GM19463 (cell line): Measurements from ENCODE around the gene ZBTB16.

Experiments
- ATAC-seq: cut with Tn5 transposase; IDR thresholded peaks from one replicate; pipeline ENCODE4 v1.9.1; 2021; ENCODE audit warnings: mild to moderate bottlenecking, moderate library complexity; ENCODE audit not compliant: unreplicated experiment

The ZBTB16 gene

GRCh38 chr11:114254571-114255146 lies 195.1 kb downstream of the ZBTB16 start:
- ATAC-seq = no peak

DNA sequence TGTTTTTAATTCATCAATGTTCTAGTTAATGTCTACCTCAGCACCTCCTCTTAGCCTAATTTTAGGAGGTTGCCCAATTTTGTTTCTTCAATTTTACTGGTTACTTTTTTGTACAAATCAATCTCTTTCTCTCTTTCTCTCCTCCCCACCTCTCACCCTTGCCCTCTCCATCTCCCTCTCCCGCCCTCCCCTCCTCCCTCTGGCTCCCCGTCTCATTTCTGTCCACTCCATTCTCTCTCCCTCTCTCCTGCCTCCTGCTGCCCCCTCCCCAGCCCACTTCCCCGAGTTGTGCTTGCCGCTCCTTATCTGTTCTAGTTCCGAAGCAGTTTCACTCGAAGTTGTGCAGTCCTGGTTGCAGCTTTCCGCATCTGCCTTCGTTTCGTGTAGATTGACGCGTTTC lies 195.8 kb downstream of the ZBTB16 start:
- ATAC-seq = no peak

- ATAC-seq = no peak
These were observed 196.9 kb downstream of the ZBTB16 start for GRCh38 chr11:114256176-114256966.

DNA sequence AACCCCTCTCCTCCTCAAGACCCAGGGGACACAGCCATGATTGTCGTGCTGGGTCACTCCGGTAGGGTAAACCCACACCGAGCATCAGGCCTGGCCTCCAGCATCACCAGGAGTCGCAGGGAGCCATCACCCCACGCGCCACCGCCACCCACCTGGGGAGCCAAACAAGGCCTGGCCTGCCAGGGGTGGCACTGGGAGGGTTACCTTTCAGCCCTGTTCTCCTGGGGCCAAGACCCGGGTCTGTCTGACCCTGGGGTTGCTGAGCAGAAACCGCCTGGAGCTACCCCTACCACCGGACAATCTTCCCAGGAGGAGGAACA lies 197.4 kb downstream of the ZBTB16 start:
- no peak for ATAC-seq

GRCh38 chr11:114257621-114258558 lies 198.4 kb downstream of the ZBTB16 start:
- ATAC-seq = no peak

- no peak for ATAC-seq
These were observed 199.2 kb downstream of the ZBTB16 start for GRCh38 chr11:114258696-114259095.

- ATAC-seq = no peak
These were observed 199.6 kb downstream of the ZBTB16 start for GRCh38 chr11:114259124-114259526.

GRCh38 chr11:114259551-114259983 lies 200.1 kb downstream of the ZBTB16 start:
- no peak for ATAC-seq

GRCh38 chr11:114260077-114260476 lies 200.6 kb downstream of the ZBTB16 start:
- ATAC-seq = no peak

DNA sequence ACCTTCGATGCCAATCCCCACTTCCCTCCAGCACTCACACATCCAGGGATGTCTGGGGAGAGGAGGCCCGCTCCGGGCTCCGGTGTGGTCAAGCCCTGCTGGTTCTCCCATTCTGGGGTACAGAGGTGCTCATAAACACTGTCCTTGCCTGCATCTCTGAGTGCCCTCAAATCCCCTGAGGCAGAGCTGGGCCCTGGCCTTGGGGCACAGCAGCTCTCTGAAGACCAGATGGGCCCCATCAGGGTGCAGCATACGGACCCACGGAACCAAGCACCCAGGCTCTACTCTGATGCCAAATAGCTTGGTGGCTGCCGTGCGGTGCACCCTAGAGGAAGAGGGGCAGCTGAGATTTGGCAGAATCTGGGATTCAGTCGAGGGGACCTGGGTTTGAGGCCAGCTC lies 201.0 kb downstream of the ZBTB16 start:
- no peak for ATAC-seq

GRCh38 chr11:114261791-114262190 lies 202.3 kb downstream of the ZBTB16 start:
- ATAC-seq = no peak

DNA sequence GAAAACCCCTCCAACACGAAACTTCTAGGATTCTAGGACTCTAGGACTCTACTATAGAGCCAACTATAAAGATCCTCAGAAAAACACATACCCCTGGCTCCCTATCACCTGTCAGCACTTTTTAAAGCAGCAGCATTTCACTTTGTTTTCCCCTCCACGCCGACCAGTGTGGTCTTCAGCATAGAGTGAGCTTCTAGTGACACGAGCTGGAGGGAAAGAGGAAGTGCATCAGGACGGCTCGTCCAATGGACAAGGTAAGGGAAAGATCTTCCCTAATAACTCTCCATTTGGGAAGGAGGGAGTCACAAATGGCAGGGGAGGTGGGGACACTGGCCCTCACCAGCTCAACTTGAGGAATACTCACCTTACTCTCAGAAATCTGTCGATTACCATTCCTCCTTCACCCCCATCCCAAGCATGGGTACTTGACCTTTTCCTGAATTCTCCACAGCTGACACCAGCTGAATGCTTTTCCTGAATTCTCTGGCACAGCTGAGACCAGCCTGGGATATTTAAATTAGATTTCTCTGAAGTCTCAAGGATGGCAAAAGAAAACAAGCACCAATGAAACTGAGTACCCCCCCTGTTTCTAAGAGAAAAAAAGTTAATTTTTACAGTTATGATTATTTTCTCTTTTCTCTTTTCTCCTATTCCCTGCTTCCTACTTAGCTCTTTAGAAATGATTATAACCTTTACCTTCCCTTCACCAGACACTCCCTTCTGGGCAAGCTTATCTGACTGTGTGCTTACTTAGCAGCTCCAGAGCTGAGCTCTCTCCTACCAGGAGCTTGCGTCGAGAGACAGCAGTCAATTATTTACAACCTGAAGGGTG lies 203.4 kb downstream of the ZBTB16 start:
- ATAC-seq = no peak

- ATAC-seq = no peak
These were observed 204.1 kb downstream of the ZBTB16 start for GRCh38 chr11:114263513-114264170.

DNA sequence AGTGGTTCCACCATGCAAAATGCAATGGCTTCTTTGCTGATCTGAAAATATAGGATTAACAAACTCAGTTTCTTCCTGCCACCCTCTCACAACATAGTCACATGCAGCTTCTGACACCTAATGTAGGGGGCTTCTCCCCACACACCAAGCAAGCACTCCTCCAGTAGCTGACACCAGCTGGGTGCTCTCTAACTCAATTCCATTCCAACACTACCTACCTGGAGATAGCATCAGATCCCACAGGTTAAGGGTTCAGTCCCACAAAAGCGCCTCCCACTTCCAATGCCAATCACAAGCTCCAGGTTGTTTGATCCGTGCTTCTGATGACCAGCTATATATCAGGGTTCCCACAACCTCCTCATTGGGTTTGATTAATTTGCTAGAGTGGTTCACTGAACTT lies 204.9 kb downstream of the ZBTB16 start:
- no peak for ATAC-seq

DNA sequence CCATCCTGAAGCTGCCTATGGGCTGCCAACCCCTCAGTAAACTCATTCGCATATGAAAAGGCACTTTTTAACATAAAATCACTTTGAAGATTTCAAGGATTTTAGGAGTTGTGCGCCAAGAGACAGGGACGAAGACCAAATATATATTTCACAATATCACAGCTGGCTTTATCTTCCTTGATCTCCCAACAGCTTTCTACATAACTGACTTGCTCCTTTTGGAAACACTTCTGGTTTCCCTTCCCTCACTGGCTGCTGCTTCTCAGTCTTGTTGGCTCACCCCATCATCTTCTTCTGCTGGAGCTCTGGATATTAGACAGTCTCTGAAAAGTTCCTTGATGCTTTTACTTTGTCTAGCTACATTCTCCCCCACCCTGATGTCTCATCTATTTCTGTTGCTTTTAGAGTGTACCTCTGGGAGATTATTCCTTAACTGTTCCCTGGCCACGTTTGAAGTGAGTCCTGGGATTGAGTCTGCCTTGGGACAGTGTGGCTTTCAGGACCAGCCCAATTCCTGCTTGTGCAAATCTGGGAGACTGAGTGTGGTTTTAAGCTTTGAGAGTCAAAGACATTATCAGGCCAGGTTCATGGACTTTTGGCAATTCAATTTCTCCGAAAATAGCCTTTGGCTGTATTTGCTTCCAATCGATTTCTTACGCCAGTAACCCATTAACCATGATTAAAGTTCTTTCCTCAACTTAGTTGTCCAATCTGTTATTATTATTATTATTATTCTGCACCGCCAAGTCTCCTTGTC lies 205.8 kb downstream of the ZBTB16 start:
- ATAC-seq = no peak

DNA sequence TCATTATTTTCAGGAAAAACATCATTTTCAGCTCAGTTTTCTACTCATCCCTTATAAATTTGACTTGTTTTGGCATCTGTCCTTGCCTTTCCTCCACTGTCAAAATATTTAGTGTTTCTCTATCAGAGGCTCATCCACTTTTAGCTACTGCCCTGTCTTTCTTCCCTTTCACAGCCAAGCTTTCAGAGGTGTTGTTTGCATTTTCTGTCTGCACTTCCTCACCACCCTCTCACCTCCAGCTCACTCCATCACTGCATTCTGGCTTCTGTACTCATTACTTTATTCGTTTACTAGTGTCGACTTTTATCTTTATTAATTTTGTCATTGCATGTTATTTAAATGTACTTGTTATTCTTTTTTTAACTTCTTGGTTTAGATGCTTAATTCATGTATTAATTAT lies 210.0 kb downstream of the ZBTB16 start:
- ATAC-seq = no peak

DNA sequence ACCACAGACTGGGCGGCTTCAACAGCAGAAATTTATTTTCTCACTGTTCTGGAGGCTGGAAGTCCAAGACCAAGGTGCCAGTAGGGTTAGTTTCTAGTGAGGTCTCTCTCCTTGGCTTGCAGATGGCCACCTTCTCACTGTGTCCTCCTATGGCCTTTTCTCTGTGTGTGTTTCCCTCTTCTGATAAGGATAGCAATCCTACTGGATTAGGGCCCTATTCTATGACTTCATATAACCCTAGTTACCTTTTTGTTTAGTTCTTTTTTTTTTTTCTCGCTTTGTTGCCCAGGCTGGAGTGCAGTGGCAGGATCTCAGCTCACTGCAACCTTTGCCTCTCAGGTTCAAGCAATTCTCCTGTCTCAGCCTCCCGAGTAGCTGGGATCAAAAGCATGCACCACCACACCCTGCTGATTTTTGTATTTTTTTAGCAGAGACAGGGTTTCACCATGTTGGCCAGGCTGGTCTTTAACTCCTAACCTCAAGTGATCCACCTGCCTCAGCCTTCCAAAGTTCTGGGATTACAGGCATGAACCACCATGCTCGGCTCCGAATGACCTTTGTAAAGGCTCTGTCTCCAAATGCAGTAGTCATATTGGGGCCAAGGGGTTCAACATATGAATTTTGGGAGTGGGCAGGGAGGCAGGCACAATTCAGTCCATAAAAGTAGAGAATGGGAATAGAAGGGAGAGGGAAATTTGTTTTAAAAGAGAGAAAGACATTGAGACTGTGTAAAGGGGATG lies 211.2 kb downstream of the ZBTB16 start:
- no peak for ATAC-seq

GRCh38 chr11:114271316-114271715 lies 211.8 kb downstream of the ZBTB16 start:
- ATAC-seq = no peak

DNA sequence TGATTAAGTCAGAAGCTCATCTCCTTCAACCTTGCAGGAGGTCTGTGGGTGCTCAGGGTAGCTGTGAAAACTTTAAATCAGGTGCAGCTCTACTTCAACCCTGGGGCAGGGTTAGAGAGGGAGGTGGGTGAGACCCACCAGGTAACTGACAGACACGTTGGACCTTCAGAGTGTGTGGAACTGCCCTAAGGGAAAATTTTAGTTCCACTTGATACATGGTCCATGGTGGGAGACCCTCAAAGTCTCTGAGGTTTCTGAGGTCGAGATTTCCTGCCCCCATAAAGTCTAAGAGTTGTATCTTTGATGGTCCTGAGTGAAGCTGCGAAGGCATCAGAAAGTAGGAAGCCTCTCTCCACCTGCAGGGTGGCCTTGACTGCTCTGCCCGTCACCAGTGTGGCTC lies 212.8 kb downstream of the ZBTB16 start:
- no peak for ATAC-seq
